Inferior parietal cortex (tissue), 1 donor: ENCODE data around the gene SLC7A7.
"Not testable (repeated sequence)": the region's sequence is repeated elsewhere in the genome, so short reads cannot be mapped to it uniquely, and the experiment has no call there.

Source experiments
- DNase-seq: peaks from one replicate; pipeline ENCODE4 v3.0.0-alpha.2; 2016; ENCODE audit errors: extremely low spot score

Gene SLC7A7

GRCh38 chr14:22793550-22793949, 21.7 kb downstream of the SLC7A7 start:
- DNase-seq: not testable (repeated sequence)

GRCh38 chr14:22792158-22792557, 23.1 kb downstream of the SLC7A7 start:
- DNase-seq: no peak

- DNase-seq: no peak
Measured at GRCh38 chr14:22791301-22791700, 23.9 kb downstream of the SLC7A7 start.

- DNase-seq: no peak
Measured at GRCh38 chr14:22786685-22787084, 28.6 kb downstream of the SLC7A7 start.

DNA sequence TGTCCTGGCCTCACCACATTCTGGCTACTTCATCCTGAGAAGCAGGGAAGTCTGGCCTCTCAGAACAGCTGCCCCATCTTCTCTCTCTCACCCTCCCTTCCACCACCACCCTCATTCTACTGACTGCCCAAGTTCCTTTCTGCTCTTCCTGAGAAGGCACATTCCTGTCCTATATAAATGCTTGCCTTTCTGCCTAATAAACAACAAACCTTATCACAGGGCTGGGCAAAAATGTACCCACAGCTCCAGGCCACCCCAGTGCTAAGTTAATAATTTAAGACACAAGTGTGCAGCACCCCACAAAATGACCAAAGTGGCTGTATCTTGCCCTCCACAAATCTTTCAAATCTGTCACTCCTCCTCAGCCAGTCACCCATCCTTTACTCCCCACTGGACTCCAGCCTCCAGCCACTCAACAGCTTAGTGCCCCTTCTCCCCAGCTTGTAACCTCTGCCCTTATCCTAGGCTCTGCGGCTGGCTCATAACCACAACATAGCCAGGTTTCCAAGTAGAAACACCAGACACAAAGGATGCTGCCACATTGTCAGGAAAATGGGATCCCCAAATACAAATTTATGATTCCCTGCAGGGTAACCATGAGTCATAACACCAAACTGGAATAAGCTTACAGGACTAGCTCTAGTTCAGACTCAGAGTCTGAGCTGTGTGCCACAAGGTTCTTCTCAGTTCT, 33.8 kb downstream of the SLC7A7 start:
- no peak for DNase-seq

DNA sequence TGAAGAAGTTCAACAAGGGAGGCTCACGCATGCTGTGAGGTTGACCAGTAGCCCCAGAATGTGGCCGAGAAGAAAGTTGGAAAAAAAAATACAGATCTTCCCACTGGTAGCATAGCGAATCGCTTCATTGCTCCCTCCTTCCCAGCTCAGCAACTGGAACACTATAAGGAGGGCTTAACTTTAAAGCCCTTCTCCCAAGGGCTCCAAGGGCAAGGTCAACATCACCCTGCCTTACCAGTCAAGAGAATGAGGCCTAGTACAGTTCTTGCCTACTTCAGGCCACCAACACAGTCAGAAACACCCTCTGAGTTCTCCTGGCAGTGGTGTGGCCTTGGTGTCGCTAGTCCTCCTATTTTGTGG, 34.3 kb downstream of the SLC7A7 start:
- DNase-seq: no peak

DNA sequence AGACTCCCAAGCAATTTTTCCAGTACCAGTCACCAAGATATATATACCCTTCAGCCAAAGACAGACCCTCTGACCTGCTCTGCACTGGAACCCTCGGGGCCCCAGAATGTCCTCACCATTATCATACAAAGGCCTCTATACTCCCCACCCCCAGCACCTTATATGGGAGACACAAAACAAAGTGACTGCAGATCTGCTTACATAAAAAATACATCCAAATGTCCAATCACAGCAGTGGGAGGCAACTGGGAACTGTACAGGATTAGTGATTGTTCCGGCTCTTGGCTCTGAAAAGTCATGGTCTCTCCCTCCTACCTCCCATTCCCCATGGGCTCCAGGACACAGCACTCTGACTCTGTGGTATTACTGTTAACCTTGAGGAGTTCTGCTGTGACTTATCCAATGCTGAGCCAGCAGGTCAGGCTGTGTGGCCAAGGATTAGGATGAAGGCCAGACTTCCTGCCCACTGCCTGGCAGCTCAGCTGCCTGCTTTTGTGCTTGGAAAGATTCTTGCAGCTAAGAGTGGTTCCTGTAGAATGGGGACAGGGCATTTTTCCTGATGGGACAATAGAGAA, 35.0 kb downstream of the SLC7A7 start:
- no peak for DNase-seq

- no peak for DNase-seq
Measured at GRCh38 chr14:22778084-22778483, 37.2 kb downstream of the SLC7A7 start.

- not testable (repeated sequence) for DNase-seq
Measured at GRCh38 chr14:22776849-22777248, 38.4 kb downstream of the SLC7A7 start.

GRCh38 chr14:22776215-22776614, 39.0 kb downstream of the SLC7A7 start:
- no peak for DNase-seq

DNA sequence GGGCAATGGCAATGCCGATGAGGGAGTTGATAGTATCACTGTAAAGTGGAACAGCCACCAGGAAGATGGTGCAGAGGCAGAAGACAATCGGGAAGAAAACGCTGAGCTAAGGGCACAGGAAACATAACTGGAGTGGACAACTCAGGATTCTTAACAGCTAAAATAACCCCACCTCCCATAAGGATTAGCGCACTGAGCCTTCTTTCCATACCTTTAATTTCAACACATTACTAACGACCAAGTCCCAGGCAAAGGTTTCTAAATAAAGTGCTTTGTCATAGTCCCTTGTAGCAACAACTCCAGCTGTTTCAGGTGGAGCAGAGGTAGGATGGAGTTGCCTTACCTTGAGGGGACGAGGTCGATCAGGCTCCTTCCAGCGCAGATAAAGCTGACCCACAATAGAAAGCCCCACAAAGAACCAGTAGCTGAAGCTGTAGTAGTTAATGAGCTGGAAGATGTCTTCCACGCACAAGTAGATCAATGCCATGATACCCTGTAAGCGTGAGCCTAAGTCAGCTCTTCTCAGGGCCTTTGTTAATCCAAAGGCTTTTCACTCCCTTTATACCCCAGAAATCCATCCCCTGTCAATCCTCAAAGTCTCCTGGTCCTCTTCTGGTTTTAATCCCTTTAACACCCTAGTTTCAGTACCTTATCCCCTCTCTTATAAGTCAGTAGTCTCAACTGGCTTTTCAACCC, 41.1 kb downstream of the SLC7A7 start:
- DNase-seq: no peak

- no peak for DNase-seq
Measured at GRCh38 chr14:22773162-22774010, 41.8 kb downstream of the SLC7A7 start.

DNA sequence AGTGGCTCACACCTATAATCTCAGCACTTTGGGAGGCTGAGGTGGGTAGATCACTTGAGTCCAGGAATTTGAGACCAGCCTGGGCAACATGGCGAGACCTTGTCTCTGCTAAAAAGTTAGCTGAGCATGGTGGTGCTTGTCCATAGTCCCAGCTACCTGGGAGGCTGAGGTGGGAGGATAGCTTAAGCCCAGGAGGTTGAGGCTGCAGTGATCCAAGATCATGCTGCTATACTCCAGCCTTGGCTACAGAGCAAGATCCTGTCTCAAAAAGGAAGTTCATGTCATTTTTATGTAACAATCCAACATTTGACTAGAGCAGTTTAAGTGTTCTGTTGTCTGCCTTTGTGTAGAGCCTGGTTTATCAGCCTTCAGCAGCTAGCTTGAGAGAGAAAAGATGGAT, 42.5 kb downstream of the SLC7A7 start:
- DNase-seq: no peak

- DNase-seq: no peak
Measured at GRCh38 chr14:22770481-22771187, 44.6 kb downstream of the SLC7A7 start.

DNA sequence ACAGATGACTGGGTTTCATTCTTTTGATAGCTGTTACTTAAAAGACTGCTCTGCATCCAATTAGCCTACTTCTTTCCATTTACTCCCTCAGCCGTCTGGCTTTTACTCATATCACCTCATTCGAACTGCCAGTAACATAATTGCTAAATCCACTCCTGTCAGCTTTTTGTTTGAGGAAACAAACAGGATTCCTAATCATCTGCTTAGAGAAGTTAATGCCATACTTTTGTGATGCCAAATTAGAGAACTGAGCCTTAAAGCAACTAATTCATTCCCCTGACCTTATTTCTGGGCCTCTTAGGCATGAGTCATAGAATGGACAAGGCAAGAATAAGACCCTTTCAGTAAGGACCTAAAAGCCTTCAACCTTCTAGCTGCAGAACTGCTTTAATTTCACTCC, 45.9 kb downstream of the SLC7A7 start:
- DNase-seq: no peak

GRCh38 chr14:22768947-22769346, 46.3 kb downstream of the SLC7A7 start:
- no peak for DNase-seq

DNA sequence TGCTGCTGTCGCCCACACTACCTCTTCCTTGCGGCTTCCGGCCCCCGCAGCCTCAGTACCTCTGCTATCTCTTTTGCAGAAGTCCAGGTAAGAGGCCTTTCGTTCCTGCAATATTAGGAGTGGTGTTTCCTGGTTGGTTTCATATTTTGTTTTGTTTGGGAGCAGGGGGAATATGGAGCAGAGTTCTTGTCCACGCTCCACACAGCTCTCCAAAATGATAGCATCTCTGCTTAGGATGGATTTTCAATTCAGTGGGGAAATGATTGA, 48.0 kb downstream of the SLC7A7 start:
- DNase-seq: no peak

GRCh38 chr14:22766457-22767322, 48.5 kb downstream of the SLC7A7 start, which contains the start of gene OXA1L:
Gene OXA1L (plus strand): TSS chr14:22766688. CDS start chr14:22766702, 14 bp downstream.
- peak; percentile 99 for DNase-seq

DNA sequence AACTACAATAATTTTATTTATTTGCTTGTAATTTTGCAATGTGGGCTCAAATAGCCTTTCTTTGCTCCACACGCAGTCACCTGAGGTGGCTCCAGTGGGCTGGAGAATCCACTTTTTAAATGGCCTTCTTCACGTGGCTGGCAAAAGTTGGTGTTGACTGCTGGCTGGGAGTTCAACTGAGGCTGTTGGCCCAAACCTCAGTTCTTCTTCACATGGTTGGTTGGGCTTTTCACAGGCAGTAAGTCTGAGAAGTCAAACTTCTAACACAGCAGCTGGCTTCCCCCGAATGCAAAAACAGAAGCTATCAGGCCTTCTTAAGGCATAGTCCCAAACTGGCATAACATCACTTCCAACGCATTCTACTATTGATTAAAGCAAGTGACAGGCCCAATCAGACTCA, 50.9 kb downstream of the SLC7A7 start:
- no peak for DNase-seq

DNA sequence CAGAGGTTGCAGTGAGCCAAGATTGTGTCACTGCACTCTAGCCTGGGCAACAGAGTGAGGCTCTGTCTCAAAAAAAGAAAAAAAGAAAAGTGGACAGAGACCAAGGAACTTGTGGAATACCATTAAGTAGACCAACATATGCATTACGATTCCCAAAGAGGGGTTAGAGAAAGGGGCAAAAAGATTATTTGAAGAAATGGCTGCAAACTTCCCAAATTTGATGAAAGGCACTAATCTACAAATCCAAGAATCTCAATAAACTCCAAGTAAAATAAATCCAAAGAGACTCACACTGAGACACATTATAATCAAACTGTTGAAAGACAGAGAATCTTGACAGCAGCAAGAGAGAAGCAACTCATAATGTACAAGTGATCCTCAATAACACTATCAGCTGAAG, 53.5 kb downstream of the SLC7A7 start:
- DNase-seq: no peak
